GOT3 (cell line): Measurements from ENCODE around the gene FNDC3B.

Experiments
- DNase-seq: peaks from one replicate; lab custom pipeline; 2025; ENCODE audit warnings: mixed read lengths; lab: John Stamatoyannopoulos, UW

The FNDC3B gene

GRCh38 chr3:172189213-172189612, 149.8 kb downstream of the FNDC3B start:
- no peak for DNase-seq

- DNase-seq, result no peak
Observed at GRCh38 chr3:172189987-172190603, 150.7 kb downstream of the FNDC3B start.

- DNase-seq, result no peak
Observed at GRCh38 chr3:172190980-172191379, 151.6 kb downstream of the FNDC3B start.

GRCh38 chr3:172191629-172192028, 152.3 kb downstream of the FNDC3B start:
- no peak for DNase-seq

- DNase-seq, result no peak
Observed at GRCh38 chr3:172192830-172193415, 153.5 kb downstream of the FNDC3B start.

- DNase-seq, result no peak
Observed at GRCh38 chr3:172193436-172193835, 154.1 kb downstream of the FNDC3B start.

- no peak for DNase-seq
Observed at GRCh38 chr3:172194702-172195406, 155.5 kb downstream of the FNDC3B start.

GRCh38 chr3:172195407-172195754, 156.0 kb downstream of the FNDC3B start:
- no peak for DNase-seq

- DNase-seq, result no peak
Observed at GRCh38 chr3:172197344-172197743, 158.0 kb downstream of the FNDC3B start.

- no peak for DNase-seq
Observed at GRCh38 chr3:172198428-172198827, 159.1 kb downstream of the FNDC3B start.

GRCh38 chr3:172199850-172200369, 160.5 kb downstream of the FNDC3B start:
- DNase-seq, result no peak

- peak; percentile 50 for DNase-seq
Observed at GRCh38 chr3:172201136-172201869, 161.9 kb downstream of the FNDC3B start.

GRCh38 chr3:172201870-172202236, 162.5 kb downstream of the FNDC3B start:
- no peak for DNase-seq

GRCh38 chr3:172202797-172203196, 163.4 kb downstream of the FNDC3B start:
- DNase-seq, result no peak

GRCh38 chr3:172203522-172204258, 164.3 kb downstream of the FNDC3B start:
- DNase-seq, result no peak

- DNase-seq, result no peak
Observed at GRCh38 chr3:172204716-172205115, 165.3 kb downstream of the FNDC3B start.

GRCh38 chr3:172208586-172209332, 169.4 kb downstream of the FNDC3B start:
- no peak for DNase-seq

- DNase-seq, result no peak
Observed at GRCh38 chr3:172209333-172210321, 170.2 kb downstream of the FNDC3B start.

GRCh38 chr3:172210355-172210754, 171.0 kb downstream of the FNDC3B start:
- DNase-seq, result no peak

GRCh38 chr3:172211123-172211522, 171.7 kb downstream of the FNDC3B start:
- no peak for DNase-seq
